ENCODE data around the gene WSCD2. TPM values are rescaled to one million over a fixed set of nuclear protein-coding genes. Genes with fewer than 3 reads are reported as not detected.

WSCD2 gene
- total RNA-seq, 2 donors from 2014 or later, result 0.26 to 1.3 TPM

DNA sequence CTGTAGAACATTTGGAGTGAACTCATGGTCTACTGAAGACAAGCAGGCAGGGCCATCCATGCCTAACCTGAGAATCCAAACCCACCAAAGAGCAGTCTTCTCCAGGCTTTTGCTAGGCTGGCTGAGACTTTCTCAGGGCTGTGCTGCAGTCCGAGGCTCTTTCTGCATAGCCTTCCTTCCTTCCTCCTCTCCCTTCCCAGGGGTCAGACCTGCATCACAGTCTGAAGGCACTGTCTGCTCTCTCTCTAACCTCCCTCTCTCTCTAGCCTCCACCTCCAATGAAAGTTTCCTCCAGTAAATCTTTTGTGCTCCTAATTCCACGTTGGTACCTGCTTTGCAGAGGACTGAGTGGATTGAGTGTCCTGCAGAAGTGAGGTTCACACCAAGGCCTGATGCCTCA lies 6.4 kb upstream of the WSCD2 start:
- 54 to 60% methylated on average over 2 of the region's 2 CpGs for WGBS, 2 donors
- Histone ChIP-seq H3K4me3 (no peak overlapping the region), H3K4me1 (no peaks in the 10 kb centered on the region), H3K9me3 (no peaks in the 10 kb centered on the region), H3K27me3 (peaks cover 0 to 15% of the 10 kb centered on the region in 2 donors), H3K36me3 (replicated peaks in 1 of 2; ENCODE audit: insufficient read depth in 1 of 2, low read depth in 2 of 2) (no peaks in the 10 kb centered on the region), H3K27ac (no peak overlapping the region)
- intact Hi-C loops (cut with DNase I), result no loop called here
- ATAC-seq (no peak), DNase-seq (no peak)
- TF ChIP-seq POLR2A (IDR thresholded peaks at IDR 0.05), result no peak
- TF ChIP-seq, protein P1, sequence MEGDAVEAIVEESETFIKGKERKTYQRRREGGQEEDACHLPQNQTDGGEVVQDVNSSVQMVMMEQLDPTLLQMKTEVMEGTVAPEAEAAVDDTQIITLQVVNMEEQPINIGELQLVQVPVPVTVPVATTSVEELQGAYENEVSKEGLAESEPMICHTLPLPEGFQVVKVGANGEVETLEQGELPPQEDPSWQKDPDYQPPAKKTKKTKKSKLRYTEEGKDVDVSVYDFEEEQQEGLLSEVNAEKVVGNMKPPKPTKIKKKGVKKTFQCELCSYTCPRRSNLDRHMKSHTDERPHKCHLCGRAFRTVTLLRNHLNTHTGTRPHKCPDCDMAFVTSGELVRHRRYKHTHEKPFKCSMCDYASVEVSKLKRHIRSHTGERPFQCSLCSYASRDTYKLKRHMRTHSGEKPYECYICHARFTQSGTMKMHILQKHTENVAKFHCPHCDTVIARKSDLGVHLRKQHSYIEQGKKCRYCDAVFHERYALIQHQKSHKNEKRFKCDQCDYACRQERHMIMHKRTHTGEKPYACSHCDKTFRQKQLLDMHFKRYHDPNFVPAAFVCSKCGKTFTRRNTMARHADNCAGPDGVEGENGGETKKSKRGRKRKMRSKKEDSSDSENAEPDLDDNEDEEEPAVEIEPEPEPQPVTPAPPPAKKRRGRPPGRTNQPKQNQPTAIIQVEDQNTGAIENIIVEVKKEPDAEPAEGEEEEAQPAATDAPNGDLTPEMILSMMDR (IDR thresholded peaks at IDR 0.05), result no peak

DNA sequence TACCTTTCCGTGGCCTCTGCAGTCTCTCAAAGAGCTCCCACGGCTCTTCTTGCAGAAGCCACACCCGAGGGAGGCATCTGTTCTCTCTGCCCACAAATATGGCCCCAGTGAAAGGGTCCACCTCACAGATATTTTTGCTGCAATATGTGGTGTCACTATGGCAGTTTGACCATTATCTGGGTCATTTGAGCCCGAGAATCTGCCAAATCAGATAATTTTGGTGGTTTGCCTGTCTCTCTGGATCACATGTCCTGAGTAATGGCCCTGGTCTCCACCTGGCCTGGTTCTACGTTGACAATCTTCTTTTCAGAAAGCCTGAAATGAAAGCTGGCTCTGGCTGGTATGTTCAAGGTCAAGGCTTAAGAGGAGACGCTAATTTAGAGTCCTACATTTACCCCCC lies 5.7 kb upstream of the WSCD2 start:
- TF ChIP-seq, protein P1 (IDR thresholded peaks at IDR 0.05), result no peak
- TF ChIP-seq POLR2A (IDR thresholded peaks at IDR 0.05), result no peak
- intact Hi-C loops (cut with DNase I), result no loop called here
- DNase-seq (no peak), ATAC-seq (no peak)
- Histone ChIP-seq H3K4me3 (no peak overlapping the region), H3K27me3 (peaks cover 0 to 15% of the 10 kb centered on the region in 2 donors), H3K9me3 (no peaks in the 10 kb centered on the region), H3K36me3 (replicated peaks in 1 of 2; ENCODE audit: insufficient read depth in 1 of 2, low read depth in 2 of 2) (no peaks in the 10 kb centered on the region), H3K4me1 (no peaks in the 10 kb centered on the region), H3K27ac (no peak overlapping the region)
- WGBS, 2 donors, result 32 to 38% methylated on average over 6 of the region's 6 CpGs

DNA sequence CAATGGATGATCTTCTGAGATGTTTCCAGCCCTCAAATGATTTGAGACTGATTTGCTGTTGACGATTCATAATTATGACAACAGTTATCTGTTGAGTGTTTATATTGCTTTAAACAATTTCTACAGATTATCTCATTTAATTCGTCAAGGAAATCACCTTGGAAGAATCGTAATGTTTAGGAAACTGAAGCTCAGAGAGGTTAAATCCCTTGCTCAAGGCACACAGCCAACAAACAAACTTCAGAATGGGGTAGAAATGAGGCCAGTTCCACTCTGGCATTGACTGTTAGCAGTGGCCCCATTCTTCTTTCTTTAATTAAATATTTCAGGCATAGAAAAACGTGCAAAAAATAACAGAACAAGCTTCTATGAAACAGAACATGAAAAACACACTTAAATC lies 4.0 kb upstream of the WSCD2 start:
- H3K4me1 ChIP-seq, result peaks cover 14% of the 10 kb centered on the region

DNA sequence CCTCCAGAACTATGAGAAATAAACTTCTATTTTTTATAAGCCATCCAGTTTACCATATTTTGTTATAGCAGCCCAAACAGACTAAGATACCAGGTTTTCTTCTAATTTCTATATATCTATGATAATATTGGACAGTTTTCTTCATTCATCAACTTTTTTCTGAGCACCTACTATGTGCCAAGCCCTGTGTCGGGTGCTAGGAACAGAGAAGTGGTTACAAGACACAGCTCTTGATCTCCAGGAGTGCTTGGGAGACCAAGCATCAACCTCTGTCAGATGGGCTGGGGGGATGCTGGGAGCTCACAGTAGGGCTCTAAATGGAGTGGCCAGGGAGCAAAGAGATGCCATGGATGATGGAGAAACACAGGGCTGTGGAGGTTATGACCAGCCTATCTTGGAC lies 2.9 kb upstream of the WSCD2 start:
- 80 to 89% methylated on average over 1 of the region's 1 CpG for WGBS, 2 donors
- no peak for TF ChIP-seq POLR2A (IDR thresholded peaks at IDR 0.05)
- TF ChIP-seq, protein P1 (IDR thresholded peaks at IDR 0.05), result no peak
- DNase-seq (no peak), ATAC-seq (no peak)
- no peaks in the 10 kb centered on the region for H3K9me3 ChIP-seq
- intact Hi-C loops (cut with DNase I), result no loop called here
- peaks cover 0 to 25% of the 10 kb centered on the region in 2 donors for H3K27me3 ChIP-seq
- peaks cover 14% of the 10 kb centered on the region for H3K4me1 ChIP-seq
- H3K36me3 ChIP-seq (replicated peaks in 1 of 2; ENCODE audit: insufficient read depth in 1 of 2, low read depth in 2 of 2), result no peaks in the 10 kb centered on the region
- H3K4me3 ChIP-seq, result no peak overlapping the region
- H3K27ac ChIP-seq, result no peak overlapping the region

More for the DNA sequence above, 4.0 kb upstream of the WSCD2 start:
- no peaks in the 10 kb centered on the region for H3K9me3 ChIP-seq
- ATAC-seq (no peak), DNase-seq (no peak)
- no peak overlapping the region for H3K4me3 ChIP-seq
- WGBS, 2 donors, result 39 to 41% methylated on average over 4 of the region's 4 CpGs
- H3K27ac ChIP-seq, result no peak overlapping the region
- H3K36me3 ChIP-seq (replicated peaks in 1 of 2; ENCODE audit: insufficient read depth in 1 of 2, low read depth in 2 of 2), result no peaks in the 10 kb centered on the region
- H3K27me3 ChIP-seq, result peaks cover 0 to 25% of the 10 kb centered on the region in 2 donors
- intact Hi-C loops (cut with DNase I), result no loop called here
- TF ChIP-seq, protein P1 (IDR thresholded peaks at IDR 0.05), result no peak
- no peak for TF ChIP-seq POLR2A (IDR thresholded peaks at IDR 0.05)

DNA sequence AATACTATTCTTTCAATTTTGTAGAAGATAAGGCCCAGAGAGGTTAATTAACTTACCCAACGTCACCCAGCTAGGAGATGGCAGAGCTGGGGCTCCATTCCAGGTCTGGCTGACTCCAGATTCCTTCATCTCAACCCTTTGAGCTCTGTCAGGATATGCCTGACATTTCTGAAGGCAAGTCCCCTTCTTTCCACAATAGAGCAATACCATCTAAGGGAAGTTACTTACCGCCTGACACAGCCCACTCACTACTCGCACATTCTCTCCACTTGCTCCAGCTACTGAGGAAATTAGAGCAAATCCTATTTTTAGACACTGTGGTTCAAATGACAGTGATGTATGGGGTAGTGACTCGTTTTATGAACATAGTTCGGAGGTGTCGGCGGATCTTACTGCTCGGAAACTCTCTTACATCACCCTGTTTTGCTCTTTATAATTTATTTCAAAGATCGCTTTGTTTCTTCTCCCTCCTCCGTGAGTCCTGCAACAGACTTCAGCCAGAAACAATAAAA lies 2.0 kb upstream of the WSCD2 start:
- no peak for ATAC-seq
- intact Hi-C loops (cut with DNase I), result no loop called here
- TF ChIP-seq, protein P1 (IDR thresholded peaks at IDR 0.05), result no peak
- TF ChIP-seq POLR2A (IDR thresholded peaks at IDR 0.05), result no peak
- no peaks in the 10 kb centered on the region for H3K9me3 ChIP-seq
- peaks cover 14% of the 10 kb centered on the region for H3K4me1 ChIP-seq
- no peaks in the 10 kb centered on the region for H3K36me3 ChIP-seq (replicated peaks in 1 of 2; ENCODE audit: insufficient read depth in 1 of 2, low read depth in 2 of 2)
- H3K27ac ChIP-seq, result no peak overlapping the region
- no peak overlapping the region for H3K4me3 ChIP-seq
- WGBS, 2 donors, result 47 to 56% methylated on average over 10 of the region's 10 CpGs
- DNase-seq, result no peak
- peaks cover 0 to 25% of the 10 kb centered on the region in 2 donors for H3K27me3 ChIP-seq

All from body of pancreas (tissue), 4 donors.